GM18520 (cell line): Measurements from ENCODE around the gene FRS2.
A peak's percentile ranks its signal among the peaks of the same experiment; 100 is the strongest.
"Not testable (repeated sequence)": the region's sequence is repeated elsewhere in the genome, so short reads cannot be mapped to it uniquely, and the experiment has no call there.

Experiments
- ATAC-seq: cut with Tn5 transposase; IDR thresholded peaks from one replicate; pipeline ENCODE4 v1.9.1; 2021; ENCODE audit not compliant: unreplicated experiment

The FRS2 gene

DNA sequence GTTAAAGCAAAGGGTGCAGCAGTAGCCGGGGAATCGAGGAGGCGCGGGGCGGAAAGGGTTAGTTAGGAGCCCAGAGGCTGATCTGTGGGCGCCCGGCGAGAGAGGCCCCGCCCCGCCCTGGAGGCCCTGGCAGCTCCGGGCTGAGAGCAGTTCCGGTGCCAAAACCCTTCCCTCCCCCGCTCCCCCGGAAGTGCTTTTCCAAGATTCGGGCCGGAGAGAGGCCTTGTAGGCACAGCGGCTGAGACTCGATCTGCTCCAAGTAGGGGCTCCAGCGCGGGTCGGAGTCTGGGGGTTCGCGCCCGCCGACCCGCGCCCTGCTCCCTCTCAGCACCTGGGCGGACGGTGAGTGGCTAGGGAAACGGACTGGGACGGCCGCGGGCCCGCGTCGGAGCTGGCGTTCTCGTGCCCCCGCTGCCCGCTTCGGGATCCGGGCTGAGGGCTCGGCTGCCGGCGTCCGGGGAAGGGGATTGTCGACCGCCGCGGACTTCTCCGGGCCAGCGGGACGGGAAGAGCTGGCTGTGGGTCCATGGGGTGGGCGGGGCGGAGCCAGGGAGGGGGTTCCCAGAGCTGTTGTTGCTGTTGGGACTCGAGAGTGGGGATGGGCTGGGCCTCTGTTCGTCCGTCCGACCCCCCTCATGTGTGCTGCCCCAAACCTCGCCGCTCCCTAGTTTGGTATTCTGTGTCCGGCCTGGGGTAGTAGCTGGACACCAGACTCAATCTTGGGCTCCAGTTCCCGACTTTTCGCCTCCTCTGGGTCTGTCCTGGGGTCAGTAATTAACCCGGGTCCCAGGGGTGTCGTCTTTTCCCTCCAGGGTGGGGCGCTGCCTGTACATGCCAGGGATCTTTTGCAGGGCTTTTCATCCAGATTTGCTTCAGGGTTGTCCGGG lies at the start of gene FRS2:
Gene FRS2 (plus strand): TSS at position 200 of the 887 bp plus-strand sequence. CDS start 98,643 bp downstream, outside the sequence.
- peak; percentile 91 for ATAC-seq

DNA sequence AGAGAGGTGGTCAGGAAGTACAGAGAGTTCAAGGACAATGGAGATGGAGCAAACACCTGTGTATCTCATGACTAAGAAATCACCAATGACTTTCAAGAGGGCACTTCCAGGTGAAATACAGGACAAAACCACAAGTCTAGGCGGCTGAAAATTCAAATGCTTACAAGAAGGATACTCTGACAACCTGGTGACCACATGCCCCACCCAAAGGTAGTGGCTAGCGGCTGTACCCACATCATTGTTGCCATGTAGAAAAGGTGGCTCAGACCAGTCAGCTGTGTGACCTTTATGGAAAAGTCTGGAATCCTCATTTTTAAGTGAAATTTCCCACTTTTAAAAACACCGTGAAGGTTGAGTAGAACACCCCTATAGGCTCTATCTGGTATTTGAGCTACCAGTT lies 48.6 kb upstream of the FRS2 start:
- ATAC-seq, result no peak

DNA sequence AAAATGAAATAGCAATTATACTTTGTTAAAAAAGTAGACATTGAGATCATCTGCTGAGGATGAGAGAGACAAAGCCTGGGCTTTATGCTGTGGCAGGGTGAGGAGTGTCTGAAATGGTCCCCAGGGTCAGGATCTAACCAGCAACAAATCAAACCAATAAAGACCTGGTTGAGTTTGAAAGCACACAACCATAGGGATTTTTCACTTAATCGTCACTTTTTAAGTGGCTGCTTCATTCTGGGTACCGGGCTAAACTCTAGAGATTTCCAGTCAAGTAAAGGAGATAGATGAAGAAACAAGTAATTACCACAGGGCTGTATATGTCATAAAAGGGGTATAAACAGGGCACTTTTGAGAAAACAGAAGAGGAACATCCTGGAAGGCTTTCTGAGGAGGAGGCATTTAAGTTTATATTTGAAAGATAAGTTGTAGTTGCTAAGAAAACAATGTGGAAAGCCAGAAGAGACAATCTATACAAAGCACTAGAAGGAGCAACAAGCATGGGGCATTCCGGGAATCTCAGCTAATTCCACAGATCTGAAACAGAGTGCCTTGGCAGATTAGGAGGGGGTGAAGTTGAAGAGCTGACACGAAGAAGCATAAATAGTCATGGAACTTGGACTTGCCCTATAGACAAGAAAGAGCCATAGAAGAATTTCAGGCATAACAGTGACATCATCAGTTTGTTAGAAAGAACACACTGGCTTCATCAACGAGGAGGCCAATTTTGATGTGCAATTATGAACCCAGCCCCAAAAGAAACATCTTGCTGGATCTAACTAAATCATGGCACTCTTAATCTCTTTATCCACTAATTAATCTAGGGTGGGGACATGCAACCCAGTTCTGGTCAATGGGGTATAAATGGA lies 46.9 kb upstream of the FRS2 start:
- ATAC-seq, result no peak

DNA sequence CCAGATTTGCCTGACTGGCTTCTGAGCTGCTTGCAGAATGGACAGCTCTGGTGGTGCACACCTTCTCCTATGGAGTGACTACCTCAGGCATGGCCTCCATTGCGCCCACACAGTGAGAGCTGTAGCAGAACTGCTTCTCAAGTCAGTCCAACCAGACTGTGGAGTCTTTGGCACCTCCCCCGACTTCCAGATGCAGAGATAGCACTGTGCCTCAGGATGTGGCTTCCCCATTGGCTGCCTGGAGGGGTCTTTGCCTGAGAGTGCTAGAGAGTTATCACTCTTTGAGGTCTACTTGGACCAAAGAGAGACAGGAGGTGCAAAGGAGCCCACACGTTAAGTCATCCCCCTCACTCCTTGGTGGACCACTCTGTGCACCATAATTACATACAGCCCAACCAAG lies 44.8 kb upstream of the FRS2 start:
- no peak for ATAC-seq

DNA sequence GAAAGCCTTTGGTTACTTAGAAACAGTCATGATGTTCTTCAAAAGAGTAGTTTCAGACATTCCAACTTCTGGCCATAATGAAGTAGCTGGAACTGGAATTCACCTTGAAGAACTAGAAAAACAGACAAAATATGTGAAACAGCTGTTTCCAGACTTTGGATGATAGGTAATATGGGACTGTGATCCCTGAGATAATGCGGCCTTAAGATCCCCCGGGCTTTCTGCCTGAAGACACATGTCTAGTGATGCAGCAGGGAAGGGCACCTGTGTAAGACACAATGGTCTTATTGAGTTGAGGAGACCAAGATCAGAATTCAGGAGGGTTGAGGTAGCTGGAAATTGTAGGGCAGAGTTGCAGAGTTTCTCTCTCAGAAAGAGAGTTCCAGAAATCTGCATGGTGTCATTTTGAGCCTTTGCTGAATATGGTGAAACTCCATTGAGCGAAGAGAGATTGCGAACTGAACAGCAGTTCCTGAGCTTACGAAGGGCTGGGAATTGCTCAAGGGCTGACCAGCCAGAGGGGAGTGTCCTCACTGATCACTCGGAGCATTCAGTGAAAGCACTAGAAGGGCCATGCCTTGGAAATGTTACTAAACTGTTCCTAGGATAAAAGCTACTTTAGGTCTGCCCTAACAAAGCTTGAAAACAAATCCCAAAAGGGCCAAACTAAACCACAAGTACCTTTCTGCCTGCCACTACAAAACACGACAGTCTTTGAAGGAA lies 41.7 kb upstream of the FRS2 start:
- ATAC-seq, result no peak

- ATAC-seq, result no peak
Measured at GRCh38 chr12:69430942-69431590, 39.1 kb upstream of the FRS2 start.

DNA sequence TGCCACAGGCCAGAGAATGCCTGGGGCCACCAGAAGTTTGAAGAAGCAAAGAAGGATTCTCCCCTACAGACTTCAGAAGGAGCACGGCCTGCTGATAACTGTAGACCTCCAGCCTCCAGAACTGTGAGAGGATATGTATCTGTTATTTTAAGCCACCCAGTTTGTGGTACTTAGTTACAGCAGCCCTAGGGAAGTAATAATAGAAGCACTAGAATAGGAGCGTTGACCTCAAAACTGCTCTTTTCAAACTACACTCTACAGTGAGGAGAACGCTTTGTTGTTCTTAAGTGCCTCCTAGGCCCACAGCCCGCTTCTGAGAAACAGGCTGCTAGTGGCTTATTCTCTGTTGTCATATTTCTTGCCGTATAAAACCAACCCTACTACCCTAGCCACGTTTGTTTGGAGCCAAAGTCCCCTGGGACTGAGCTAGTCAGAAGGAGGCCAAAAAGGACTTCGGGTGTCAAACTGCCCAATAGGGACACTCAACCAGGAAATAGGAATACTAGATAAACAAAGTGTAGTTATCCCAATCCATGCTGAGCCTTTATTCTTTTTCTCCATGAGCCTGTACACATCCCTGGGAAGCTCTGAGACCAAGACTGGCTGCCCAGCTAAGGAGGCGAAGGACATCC lies 38.5 kb upstream of the FRS2 start:
- no peak for ATAC-seq

GRCh38 chr12:69433653-69434052 lies 36.5 kb upstream of the FRS2 start:
- no peak for ATAC-seq

DNA sequence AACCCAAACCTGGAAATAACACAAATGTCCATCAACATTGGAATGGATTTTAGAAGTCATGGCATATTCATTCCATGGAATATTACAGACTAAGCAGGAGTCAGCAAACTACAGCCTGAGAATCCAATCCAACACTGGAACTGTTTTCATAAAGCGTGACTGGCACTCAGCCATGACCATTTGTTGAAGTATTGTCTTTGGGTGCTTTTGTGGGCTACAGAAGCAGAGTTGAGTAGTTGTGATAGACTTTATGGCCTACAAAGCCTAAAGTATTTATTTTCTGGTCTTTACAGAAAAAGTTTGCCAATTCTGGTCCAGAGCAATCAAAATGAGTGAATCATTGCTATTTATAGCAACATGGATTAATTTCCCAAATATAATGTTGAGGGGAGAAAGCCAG lies 34.5 kb upstream of the FRS2 start:
- no peak for ATAC-seq

DNA sequence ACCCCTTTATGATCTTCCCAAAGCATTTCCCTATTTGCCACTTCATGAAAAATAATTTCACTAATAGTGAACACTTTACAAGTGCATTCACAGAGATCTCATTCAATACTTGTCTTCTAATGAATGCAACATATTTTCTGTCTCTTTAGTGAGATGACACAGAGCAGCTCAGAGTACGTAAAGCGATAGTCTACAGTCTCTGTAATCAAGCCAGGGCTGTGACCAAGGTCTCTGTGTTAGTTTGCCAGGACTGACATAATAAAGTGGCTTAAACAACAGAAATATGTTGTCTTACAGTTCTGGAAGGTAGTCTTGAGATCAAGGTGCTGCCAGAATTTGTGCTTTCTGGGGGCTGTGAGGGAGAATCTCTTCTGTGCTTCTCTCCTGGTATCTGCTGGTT lies 33.1 kb upstream of the FRS2 start:
- no peak for ATAC-seq

- no peak for ATAC-seq
Measured at GRCh38 chr12:69438539-69438938, 31.6 kb upstream of the FRS2 start.

DNA sequence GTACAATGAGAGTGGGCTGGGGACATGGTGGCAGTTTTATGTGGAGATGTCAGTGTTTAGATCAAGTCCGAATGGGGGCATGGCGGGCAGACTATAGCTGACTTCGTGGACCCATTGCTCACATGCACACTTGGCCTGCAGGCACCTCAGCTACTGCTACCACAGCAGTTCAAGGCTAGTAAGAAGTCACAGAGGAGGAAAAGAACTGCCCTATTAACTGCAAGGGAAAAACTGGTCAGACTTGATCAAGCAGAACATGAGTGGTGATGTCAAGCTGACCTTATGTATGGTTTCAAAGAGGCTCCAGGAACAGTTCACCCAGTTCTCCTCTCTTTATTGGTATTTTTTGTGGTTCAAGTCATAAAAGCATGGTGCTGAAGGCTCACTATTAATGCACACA lies 30.2 kb upstream of the FRS2 start:
- ATAC-seq, result no peak

DNA sequence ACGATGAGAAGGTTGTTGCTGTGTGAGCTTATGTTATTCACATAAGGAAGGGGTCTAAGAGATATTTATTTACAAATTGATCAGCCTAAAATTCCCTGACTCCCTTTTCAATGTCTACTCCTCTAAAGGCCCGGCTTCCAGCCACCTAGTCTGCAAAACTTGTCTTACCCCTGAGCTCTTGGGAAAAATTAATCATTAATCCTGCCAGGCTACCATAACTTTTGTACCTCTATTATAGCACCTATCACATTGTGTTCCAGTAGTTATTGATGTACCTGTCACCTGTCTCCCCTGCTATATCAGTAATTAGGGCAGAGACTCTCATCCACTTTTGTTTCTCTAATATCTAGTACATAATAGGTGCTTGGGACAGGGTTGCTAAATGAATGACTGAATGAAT lies 29.3 kb upstream of the FRS2 start:
- ATAC-seq, result no peak

DNA sequence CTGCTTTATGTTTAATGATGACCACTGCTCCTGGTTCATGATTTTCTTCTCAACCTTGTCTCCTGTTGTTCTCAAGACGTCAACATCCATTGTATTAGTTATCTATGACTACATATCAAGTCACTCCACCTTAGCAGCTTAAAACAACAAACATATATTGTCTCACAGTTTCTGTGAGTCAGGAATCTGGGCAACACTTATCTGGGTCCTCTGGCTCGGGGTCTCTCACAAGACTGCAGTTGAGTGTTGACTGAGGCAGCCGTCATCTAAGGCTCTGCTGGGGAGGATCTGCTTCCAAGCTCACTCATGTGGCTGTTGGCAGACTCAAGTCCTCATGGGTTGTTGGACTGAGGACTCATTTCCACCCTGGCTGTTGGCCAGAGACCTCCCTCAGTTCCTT lies 27.3 kb upstream of the FRS2 start:
- no peak for ATAC-seq

- ATAC-seq, result no peak
Measured at GRCh38 chr12:69443916-69444315, 26.3 kb upstream of the FRS2 start.

DNA sequence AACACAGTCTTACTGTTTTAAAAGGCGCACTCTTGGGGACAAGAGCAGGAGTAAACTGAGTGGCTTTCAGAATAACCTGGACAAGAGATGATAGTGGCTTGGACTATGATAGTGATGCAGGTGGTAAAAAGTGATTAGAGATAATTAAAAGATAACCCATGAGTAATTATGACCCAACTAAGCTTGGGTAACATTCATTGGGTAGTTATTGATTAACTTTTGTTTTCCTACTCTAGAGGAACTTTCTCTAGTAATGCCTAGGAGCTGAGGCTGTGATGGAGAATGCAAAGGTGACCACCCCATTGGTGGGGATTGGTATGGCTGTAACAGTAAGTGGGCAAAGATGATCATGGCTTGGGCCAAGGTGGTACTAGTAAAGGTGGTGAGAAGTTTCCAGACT lies 22.3 kb upstream of the FRS2 start:
- no peak for ATAC-seq

GRCh38 chr12:69452598-69453132 lies 17.5 kb upstream of the FRS2 start:
- not testable (repeated sequence) for ATAC-seq

GRCh38 chr12:69456239-69456638 lies 13.9 kb upstream of the FRS2 start:
- no peak for ATAC-seq

GRCh38 chr12:69457433-69457832 lies 12.8 kb upstream of the FRS2 start:
- ATAC-seq, result no peak

- no peak for ATAC-seq
Measured at GRCh38 chr12:69459477-69459876, 10.7 kb upstream of the FRS2 start.
